ENCODE data around the gene ZNF423. TPM values are rescaled to one million over a fixed set of nuclear protein-coding genes. Genes with fewer than 3 reads are reported as not detected.

Gene ZNF423
- polyA plus RNA-seq, 10 donors, result 23.2 to 28.8 (median 26.3) TPM

DNA sequence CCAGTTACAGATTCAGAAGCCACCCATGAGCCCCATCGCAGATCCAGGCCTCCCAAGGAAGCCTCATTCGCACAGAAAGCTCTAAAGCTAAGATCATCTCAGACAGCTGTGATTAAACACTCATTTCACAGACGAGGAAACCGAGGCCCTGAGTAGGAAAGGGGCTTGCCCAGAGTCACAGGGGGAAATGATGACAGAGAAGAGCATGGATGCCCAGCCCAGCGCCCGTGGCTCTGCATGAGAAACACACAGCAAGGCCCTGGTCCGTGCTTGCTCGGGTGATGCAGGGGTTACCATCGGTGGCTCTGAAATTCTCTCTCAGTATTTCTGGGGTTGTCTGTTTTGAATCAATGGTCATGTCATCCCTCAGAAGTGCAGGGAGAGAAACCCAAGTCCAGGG is 372.7 kb downstream of the ZNF423 start:
- no peak for DNase-seq

DNA sequence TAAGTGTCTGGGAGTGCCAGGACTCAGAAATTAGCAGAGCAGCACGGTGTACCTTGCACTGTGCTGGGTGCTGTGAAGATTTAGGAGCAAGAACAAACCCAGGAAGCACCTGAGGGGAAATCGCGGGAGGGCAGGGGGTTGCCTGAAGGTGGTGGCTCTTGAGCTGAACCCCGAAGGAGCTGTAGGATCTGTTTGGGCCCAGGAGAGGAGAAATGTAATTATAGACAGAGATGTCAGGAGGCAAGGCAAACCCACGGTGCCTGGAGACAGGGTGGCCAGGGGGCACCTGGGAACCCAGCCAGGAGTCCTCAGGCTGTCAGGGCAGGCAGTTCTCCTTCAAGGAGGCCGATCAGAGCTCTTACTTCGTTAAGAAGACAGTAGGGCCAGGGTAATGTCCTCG is 373.2 kb downstream of the ZNF423 start:
- no peak for DNase-seq

DNA sequence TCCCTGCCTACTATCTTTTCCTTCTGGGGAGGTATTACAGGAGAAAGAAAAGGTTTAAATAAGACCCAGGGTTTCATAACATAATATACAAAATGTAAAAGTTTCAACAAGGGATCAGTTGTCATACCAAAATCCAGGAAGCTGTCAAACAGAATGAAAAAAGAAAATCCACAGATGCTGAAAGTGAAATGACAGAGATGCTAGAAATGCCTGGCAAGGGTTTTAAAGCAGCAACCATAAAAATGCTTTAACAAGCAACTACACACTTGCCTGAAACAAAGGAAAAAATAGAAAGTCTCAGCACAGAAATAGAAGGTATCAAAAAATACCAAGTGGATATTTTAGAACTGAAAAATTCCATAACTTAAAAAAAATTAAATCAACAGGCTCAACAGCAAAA is 377.3 kb downstream of the ZNF423 start:
- no peak for DNase-seq

- DNase-seq, result no peak
Measured at GRCh38 chr16:49478107-49478506, 377.8 kb downstream of the ZNF423 start.

DNA sequence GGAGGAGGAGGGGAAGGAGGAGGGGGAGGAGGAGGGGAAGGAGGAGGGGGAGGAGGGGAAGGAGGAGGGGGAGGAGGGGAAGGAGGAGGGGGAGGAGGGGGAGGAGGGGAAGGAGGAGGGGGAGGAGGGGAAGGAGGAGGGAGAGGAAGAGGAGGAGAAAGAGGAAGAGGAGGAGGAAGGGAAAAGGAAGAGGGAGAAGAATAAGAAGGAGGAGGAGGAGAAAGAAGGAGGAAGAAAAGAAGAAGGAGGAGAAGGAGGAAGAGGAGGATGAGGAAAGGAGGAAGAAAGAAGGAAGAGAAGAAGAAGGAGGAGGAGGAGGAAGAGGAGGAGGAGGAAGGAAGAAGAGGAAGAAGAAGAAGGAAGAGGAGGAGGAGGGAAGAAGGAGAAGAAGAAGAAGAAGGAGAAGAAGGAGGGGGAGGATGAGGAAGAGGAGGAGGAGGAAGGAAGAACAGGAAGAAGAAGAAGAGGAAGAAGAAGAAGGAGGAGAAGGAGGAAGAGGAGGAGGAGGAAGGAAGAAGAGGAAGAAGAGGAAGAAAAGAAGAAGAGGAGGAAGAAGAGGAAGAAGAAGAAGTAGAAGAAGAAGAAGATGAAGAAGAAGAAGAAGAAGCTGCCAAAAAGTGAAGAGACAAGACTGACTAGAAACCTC is 378.5 kb downstream of the ZNF423 start:
- DNase-seq, result no peak

- DNase-seq, result no peak
Measured at GRCh38 chr16:49474741-49475140, 381.2 kb downstream of the ZNF423 start.

DNA sequence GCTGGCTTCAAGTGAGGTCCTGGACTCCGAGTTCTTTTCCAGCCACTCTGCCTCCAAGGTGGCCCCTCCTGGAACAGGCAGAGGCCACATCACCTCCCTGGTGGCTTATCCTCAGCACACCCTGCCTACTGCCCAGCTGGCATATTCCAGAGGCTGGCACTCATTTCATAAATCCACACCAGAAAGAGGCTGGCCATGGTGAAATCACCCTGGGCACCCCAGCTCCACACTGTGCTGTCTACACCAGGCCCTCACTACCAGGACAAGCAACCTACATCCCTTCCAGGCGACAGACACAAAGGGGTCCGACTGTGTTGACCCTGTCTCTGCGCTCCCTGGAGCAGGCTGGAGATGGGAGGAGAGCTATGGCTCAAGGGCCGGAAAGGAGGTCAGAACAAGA is 382.1 kb downstream of the ZNF423 start:
- no peak for DNase-seq

GRCh38 chr16:49473131-49473530 is 382.8 kb downstream of the ZNF423 start:
- no peak for DNase-seq

GRCh38 chr16:49472598-49472997 is 383.3 kb downstream of the ZNF423 start:
- no peak for DNase-seq

DNA sequence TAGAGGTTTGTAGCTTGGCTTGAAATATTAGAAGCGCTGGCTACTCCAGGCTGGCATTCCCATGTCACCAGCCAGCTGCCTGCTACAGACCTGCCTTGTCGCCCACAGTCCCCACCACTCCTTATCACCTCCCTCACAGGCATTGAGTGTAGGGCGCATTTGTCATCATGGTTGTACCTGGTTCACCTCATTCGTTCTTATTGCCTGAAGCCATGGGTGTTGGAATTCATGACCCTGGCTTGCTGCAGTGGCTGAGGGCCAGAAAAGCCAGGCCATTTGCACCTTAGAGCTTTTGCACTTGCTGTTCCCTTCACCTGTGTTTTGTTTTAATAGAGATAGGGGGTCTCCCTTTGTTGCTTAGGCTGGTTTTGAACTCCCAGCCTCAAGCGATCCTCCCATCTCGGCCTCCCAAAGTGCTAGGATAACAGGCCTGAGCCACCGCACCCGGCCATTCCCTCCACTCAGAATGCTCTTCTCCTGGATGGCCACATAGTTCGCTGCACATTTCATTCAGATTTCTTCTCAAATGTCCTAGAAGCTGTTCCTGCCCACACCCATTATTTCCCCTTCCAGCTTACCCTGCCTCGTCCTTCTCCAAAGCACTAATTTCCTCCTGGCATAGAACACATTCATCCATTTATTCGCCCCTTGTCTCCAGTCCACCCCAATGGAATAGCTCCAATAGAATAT is 384.7 kb downstream of the ZNF423 start:
- no peak for DNase-seq

DNA sequence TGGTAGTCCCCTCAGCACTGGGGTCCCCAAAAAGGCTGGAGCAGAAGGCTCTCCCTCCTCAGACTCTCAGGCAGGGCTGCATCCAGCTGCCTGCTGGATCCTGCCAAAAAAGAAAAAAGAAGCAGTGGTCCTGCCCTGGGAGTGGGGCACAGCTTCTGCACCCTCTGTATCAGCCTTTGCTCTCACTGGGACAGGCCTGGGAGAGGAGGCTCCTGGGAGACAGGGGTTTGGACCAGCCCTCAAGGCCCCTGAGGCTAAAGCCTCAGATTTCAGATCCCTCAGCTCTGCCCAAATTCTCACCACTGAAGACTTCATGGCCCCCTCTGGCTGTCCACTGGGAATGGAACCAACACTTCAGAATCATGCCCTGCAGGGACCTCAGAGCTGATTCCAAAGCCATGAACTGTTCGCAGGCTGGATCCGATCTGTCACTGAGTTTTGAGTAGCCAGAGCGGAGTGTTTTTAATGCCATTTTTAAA is 385.4 kb downstream of the ZNF423 start:
- no peak for DNase-seq

DNA sequence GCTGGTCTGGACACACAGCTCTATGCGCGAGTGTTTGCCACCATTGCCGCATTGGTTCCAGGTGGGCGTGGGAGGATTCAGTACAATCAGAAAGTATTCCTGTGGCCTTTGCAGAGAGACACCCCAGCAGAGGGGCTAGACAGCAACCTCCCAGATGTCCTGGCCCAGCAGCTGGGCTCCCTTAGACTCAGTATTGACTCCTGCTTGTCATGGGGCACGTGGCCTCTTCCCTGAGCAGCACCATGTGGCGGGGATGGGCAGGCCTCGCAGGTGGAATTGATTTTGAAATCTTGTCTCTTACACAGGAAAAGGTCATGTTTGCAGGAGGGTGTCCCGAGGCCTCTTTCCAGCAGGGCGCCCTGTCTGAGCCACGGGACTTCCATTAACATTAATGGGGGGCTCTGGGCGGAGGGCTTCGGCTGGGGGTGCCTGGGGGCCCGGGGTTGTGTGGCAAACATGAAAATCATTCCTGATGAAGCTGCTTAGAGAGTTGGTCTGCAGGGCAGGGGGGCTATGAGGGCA is 385.9 kb downstream of the ZNF423 start:
- DNase-seq, result no peak

DNA sequence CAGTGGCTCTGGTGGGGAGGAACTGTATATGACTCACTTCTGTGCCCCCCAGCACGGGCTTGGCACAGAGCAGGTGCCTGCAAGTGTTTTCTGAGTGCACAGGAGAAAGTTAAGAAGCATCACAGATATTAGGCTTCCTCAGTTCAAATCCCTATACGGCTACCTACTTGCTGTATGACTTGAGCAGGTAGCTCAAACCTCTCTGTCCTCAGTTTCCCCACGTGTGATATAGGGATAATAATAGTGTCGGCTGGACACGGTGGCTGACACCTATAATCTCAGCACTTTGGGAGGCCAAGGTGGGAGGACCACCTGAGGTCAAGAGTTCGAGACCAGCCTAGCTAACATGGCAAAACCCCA is 386.6 kb downstream of the ZNF423 start:
- DNase-seq, result no peak

DNA sequence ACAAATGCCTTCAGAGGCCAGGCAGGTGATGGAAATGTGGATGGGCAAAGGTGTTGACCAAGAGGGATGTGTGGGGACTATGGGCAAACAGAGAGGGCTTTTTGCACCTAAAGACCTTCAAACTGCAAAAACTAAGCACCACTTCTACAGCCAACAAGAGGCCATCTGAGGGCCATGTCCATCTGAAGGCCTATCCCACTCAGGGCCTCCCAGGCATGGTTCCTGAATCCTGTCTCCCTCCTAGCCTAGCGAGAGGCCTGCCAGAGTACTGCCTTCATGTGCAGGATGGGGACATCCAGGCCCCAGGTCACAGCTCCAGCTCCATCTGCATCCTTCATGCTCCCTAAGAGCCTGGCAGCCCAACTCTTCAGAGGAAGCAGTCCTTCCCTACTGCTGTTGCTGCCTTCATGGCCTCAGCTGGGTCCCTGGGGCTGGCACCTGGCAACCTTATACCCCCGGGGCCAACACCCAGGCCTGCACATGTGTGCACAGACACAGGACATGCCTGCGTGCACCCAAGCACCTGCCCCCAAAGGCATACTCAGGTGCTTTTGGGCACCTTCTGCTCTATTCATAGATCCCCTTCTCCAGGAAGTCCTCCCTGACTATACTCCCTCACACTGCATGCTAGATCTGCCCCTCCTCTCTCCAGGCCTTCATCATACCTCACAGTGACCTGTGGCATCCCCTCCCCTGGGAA is 387.2 kb downstream of the ZNF423 start:
- no peak for DNase-seq

- DNase-seq, result no peak
Measured at GRCh38 chr16:49467540-49468372, 388.2 kb downstream of the ZNF423 start.

- no peak for DNase-seq
Measured at GRCh38 chr16:49466881-49467280, 389.0 kb downstream of the ZNF423 start.

GRCh38 chr16:49466529-49466831 is 389.4 kb downstream of the ZNF423 start:
- DNase-seq, result no peak

DNA sequence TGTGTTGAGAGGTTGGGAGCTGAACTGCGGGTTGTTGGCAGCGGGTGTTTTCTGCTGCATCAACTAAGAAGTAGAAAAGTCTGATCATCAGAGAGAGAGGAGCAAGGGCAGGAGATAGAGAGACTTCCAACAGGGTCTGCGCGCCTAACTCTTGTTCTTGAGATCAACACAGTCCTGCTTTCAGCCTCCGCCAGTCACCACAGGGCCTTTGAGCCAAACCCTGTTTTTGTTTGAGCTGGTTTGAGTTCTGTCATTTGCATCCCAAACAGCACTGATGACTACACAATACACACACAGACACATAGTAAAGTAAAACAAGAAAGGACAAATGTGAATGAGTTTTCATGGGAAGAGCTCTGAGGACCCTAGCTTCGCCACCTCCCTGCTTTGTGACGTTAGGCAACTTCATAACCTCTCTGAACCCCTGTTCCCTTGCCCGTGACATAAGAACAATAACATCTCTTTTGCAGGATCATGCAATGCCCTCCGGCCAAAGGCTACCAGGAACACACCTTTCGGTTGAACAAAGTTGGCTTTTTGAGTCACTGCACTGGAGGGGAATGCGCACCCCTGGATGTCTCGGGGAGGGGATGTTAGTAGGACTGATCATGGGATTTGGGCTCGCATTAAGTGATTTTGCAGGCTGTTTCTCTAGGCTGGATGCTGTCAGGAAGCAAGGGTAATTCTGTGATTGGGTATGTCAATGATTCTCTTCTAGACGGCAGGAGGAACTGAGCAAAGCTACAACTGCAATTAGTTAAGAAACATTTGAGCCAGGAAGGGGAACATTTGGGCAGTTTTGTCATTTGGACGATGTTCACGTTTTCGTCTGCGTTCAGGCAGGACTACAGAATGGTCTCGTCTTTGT is 390.0 kb downstream of the ZNF423 start:
- no peak for DNase-seq

GRCh38 chr16:49464877-49465504 is 390.9 kb downstream of the ZNF423 start:
- peak in 1 of 3 donors; percentile 29 for DNase-seq

DNA sequence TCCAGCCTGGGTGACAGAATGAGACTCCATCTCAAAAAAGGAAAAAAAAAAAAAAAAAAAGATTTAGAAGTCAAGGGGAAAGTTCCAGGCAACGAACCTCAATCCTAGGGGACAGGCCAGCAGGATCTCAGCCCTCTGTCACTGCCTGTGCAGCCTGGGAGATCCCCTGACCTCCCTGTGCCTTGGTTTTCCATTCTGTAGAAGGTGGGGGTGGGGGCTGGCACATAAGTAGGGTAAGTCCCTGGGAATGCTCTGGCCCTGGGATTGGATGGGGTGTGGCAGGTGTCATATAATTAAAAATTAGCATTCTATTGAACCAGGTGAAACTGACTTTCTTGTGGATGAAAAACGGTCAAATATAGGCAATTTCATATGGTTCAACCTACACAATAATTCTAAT is 391.8 kb downstream of the ZNF423 start:
- no peak for DNase-seq

GRCh38 chr16:49463529-49463928 is 392.4 kb downstream of the ZNF423 start:
- DNase-seq, result no peak
